ENCODE data around the gene MYO1G.
"Not testable (repeated sequence)": the region's sequence is repeated elsewhere in the genome, so short reads cannot be mapped to it uniquely, and the experiment has no call there.

The MYO1G gene

GRCh38 chr7:44935016-44935415 lies 43.8 kb downstream of the MYO1G start:
- no peak for FAIRE-seq

GRCh38 chr7:44934510-44934909 lies 44.3 kb downstream of the MYO1G start:
- FAIRE-seq, result not testable (repeated sequence)

- no peak for FAIRE-seq
These were observed 47.9 kb downstream of the MYO1G start for GRCh38 chr7:44930921-44931320.

GRCh38 chr7:44922351-44922694 lies 56.5 kb downstream of the MYO1G start:
- FAIRE-seq, result no peak

GRCh38 chr7:44921607-44922350 lies 57.0 kb downstream of the MYO1G start:
- no peak for FAIRE-seq

GRCh38 chr7:44920119-44920518 lies 58.7 kb downstream of the MYO1G start:
- FAIRE-seq, result no peak

- FAIRE-seq, result no peak
These were observed 60.8 kb downstream of the MYO1G start for GRCh38 chr7:44918029-44918428.

GRCh38 chr7:44917465-44917864 lies 61.4 kb downstream of the MYO1G start:
- FAIRE-seq, result no peak

- no peak for FAIRE-seq
These were observed 63.7 kb downstream of the MYO1G start for GRCh38 chr7:44914992-44915607.

GRCh38 chr7:44912775-44913347 lies 66.0 kb downstream of the MYO1G start:
- no peak for FAIRE-seq

Measured in endometrium (tissue), 2 donors.